ENCODE data around the gene COPS9. TPM values are rescaled to one million over a fixed set of nuclear protein-coding genes. Genes with fewer than 3 reads are reported as not detected.

The COPS9 gene
- total and polyA plus RNA-seq, 2 experiments from 2014 or later = 91.7 to 629 TPM

DNA sequence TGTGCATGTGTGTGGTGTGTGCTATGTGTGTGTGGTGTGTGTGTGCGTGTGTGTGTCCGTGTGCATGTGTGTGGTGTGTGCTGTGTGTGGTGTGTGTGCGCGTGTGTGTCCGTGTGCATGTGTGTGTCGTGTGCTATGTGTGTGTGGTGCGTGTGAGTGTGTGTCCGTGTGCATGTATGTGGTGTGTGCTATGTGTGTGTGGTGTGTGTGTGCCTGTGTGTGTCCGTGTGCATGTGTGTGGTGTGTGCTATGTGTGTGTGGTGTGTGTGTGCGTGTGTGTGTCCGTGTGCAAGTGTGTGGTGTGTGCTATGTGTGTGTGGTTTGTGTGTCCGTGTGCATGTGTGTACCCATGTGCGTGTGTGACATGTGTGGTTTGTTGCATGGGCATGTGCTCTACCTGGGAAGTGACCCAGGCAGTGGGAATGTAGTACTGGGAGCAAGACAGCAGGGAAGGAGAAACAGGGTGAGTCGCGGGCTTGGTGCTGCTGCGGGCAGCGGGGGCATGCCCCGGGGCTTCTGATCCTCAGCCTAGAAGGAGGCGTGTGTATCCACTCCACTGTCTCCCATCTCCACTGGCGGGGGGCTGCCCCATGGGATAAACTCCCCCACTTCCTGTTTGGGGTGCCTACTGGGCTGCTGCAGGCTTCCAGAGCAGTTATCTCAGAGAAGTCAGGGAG is 11.9 kb upstream of the COPS9 start (continued):
- TF ChIP-seq, protein P1, sequence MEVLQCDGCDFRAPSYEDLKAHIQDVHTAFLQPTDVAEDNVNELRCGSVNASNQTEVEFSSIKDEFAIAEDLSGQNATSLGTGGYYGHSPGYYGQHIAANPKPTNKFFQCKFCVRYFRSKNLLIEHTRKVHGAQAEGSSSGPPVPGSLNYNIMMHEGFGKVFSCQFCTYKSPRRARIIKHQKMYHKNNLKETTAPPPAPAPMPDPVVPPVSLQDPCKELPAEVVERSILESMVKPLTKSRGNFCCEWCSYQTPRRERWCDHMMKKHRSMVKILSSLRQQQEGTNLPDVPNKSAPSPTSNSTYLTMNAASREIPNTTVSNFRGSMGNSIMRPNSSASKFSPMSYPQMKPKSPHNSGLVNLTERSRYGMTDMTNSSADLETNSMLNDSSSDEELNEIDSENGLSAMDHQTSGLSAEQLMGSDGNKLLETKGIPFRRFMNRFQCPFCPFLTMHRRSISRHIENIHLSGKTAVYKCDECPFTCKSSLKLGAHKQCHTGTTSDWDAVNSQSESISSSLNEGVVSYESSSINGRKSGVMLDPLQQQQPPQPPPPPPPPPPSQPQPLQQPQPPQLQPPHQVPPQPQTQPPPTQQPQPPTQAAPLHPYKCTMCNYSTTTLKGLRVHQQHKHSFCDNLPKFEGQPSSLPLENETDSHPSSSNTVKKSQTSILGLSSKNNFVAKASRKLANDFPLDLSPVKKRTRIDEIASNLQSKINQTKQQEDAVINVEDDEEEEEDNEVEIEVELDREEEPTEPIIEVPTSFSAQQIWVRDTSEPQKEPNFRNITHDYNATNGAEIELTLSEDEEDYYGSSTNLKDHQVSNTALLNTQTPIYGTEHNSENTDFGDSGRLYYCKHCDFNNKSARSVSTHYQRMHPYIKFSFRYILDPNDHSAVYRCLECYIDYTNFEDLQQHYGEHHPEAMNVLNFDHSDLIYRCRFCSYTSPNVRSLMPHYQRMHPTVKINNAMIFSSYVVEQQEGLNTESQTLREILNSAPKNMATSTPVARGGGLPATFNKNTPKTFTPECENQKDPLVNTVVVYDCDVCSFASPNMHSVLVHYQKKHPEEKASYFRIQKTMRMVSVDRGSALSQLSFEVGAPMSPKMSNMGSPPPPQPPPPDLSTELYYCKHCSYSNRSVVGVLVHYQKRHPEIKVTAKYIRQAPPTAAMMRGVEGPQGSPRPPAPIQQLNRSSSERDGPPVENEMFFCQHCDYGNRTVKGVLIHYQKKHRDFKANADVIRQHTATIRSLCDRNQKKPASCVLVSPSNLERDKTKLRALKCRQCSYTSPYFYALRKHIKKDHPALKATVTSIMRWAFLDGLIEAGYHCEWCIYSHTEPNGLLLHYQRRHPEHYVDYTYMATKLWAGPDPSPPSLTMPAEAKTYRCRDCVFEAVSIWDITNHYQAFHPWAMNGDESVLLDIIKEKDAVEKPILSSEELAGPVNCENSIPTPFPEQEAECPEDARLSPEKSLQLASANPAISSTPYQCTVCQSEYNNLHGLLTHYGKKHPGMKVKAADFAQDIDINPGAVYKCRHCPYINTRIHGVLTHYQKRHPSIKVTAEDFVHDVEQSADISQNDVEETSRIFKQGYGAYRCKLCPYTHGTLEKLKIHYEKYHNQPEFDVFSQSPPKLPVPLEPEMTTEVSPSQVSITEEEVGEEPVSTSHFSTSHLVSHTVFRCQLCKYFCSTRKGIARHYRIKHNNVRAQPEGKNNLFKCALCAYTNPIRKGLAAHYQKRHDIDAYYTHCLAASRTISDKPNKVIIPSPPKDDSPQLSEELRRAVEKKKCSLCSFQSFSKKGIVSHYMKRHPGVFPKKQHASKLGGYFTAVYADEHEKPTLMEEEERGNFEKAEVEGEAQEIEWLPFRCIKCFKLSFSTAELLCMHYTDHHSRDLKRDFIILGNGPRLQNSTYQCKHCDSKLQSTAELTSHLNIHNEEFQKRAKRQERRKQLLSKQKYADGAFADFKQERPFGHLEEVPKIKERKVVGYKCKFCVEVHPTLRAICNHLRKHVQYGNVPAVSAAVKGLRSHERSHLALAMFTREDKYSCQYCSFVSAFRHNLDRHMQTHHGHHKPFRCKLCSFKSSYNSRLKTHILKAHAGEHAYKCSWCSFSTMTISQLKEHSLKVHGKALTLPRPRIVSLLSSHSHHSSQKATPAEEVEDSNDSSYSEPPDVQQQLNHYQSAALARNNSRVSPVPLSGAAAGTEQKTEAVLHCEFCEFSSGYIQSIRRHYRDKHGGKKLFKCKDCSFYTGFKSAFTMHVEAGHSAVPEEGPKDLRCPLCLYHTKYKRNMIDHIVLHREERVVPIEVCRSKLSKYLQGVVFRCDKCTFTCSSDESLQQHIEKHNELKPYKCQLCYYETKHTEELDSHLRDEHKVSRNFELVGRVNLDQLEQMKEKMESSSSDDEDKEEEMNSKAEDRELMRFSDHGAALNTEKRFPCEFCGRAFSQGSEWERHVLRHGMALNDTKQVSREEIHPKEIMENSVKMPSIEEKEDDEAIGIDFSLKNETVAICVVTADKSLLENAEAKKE (CRISPR knock-in tag; IDR thresholded peaks at IDR 0.05) = no peak
- no peak for TF ChIP-seq EZH2phosphoT487 (IDR thresholded peaks at IDR 0.05; ENCODE audit: unreplicated experiment)
- no peak for TF ChIP-seq NANOG (IDR thresholded peaks at IDR 0.05; ENCODE audit: borderline replicate concordance)
- no peak for TF ChIP-seq JUNB (IDR thresholded peaks at IDR 0.05; ENCODE audit: unreplicated experiment)
- TF ChIP-seq POLR2AphosphoS5 (IDR thresholded peaks at IDR 0.05; ENCODE audit: low read depth) = no peak
- TF ChIP-seq STAT1 (IDR thresholded peaks at IDR 0.05; ENCODE audit: unreplicated experiment) = no peak
- TF ChIP-seq, protein P2, sequence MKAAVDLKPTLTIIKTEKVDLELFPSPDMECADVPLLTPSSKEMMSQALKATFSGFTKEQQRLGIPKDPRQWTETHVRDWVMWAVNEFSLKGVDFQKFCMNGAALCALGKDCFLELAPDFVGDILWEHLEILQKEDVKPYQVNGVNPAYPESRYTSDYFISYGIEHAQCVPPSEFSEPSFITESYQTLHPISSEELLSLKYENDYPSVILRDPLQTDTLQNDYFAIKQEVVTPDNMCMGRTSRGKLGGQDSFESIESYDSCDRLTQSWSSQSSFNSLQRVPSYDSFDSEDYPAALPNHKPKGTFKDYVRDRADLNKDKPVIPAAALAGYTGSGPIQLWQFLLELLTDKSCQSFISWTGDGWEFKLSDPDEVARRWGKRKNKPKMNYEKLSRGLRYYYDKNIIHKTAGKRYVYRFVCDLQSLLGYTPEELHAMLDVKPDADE (IDR thresholded peaks at IDR 0.05) = no peak

DNA sequence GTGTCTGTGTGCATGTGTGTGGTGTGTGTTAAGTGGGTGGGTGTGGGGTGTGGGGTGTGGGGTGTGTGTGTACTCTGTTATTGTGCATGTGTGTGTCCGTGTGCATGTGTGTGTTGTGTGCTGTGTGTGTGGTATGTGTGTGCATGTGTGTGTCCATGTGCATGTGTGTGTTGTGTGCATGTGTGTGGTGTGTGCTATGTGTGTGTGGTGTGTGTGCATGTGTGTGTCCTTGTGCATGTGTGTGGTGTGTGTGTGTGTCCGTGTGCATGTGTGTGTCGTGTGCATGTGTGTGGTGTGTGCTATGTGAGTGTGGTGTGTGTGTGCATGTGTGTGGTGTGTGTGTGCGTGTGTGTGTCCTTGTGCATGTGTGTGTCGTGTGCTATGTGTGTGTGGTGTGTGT is 11.3 kb upstream of the COPS9 start:
- DNase-seq (ENCODE audit: low spot score) = no peak
- no peak overlapping the region for H3K27ac Mint-ChIP-seq
- Histone ChIP-seq H3K79me2 (replicated peaks; ENCODE audit: insufficient read depth) (no peaks in the 10 kb centered on the region), H2AFZ (no peak overlapping the region), H3K4me1 (ENCODE audit: insufficient read depth) (no peaks in the 10 kb centered on the region; the same call in 1 of the 2 replicates), H3K4me2 (no peak overlapping the region), H4K20me1 (replicated peaks; ENCODE audit: insufficient read depth) (no peaks in the 10 kb centered on the region), H3K36me3 (ENCODE audit: insufficient read depth) (no peaks in the 10 kb centered on the region), H3F3A (replicated peaks; ENCODE audit: low read depth) (no peaks in the 10 kb centered on the region), H3K4me3 (no peak overlapping the region), H3K27ac (ENCODE audit: low read depth) (no peak overlapping the region), H3K9me2 (ENCODE audit: insufficient read depth) (no peaks in the 10 kb centered on the region), H3K27me3 (ENCODE audit: insufficient read depth) (no peaks in the 10 kb centered on the region)
- H3K36me3 Mint-ChIP-seq (ENCODE audit: low read depth) = no peaks in the 10 kb centered on the region
- peaks cover 3% of the 10 kb centered on the region; the same call in 1 of the 3 replicates for H3K9me3 Mint-ChIP-seq
- H3K27me3 Mint-ChIP-seq (ENCODE audit: insufficient read depth, low read depth, poor library complexity) = peaks cover 4% of the 10 kb centered on the region
- no peak for ATAC-seq
- H3K4me3 Mint-ChIP-seq = no peak overlapping the region
- no peaks in the 10 kb centered on the region; the same call in 2 of the 3 replicates for H3K4me1 Mint-ChIP-seq
- TF ChIP-seq ZNF331 (CRISPR knock-in tag; IDR thresholded peaks at IDR 0.05; ENCODE audit: low read depth) (no peak), CREB1 (CRISPR knock-in tag; IDR thresholded peaks at IDR 0.05; ENCODE audit: low read depth) (no peak), JUNB (IDR thresholded peaks at IDR 0.05; ENCODE audit: unreplicated experiment) (no peak), ZNF114 (CRISPR knock-in tag; IDR thresholded peaks at IDR 0.05) (no peak), EZH2 (IDR thresholded peaks at IDR 0.05; ENCODE audit: low read depth, unreplicated experiment) (no peak), EZH2phosphoT487 (IDR thresholded peaks at IDR 0.05; ENCODE audit: unreplicated experiment) (no peak), STAT1 (IDR thresholded peaks at IDR 0.05; ENCODE audit: unreplicated experiment) (no peak)
- TF ChIP-seq, protein P3, sequence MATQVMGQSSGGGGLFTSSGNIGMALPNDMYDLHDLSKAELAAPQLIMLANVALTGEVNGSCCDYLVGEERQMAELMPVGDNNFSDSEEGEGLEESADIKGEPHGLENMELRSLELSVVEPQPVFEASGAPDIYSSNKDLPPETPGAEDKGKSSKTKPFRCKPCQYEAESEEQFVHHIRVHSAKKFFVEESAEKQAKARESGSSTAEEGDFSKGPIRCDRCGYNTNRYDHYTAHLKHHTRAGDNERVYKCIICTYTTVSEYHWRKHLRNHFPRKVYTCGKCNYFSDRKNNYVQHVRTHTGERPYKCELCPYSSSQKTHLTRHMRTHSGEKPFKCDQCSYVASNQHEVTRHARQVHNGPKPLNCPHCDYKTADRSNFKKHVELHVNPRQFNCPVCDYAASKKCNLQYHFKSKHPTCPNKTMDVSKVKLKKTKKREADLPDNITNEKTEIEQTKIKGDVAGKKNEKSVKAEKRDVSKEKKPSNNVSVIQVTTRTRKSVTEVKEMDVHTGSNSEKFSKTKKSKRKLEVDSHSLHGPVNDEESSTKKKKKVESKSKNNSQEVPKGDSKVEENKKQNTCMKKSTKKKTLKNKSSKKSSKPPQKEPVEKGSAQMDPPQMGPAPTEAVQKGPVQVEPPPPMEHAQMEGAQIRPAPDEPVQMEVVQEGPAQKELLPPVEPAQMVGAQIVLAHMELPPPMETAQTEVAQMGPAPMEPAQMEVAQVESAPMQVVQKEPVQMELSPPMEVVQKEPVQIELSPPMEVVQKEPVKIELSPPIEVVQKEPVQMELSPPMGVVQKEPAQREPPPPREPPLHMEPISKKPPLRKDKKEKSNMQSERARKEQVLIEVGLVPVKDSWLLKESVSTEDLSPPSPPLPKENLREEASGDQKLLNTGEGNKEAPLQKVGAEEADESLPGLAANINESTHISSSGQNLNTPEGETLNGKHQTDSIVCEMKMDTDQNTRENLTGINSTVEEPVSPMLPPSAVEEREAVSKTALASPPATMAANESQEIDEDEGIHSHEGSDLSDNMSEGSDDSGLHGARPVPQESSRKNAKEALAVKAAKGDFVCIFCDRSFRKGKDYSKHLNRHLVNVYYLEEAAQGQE (IDR thresholded peaks at IDR 0.05; ENCODE audit: unreplicated experiment) = no peak
- TF ChIP-seq, protein P2 (IDR thresholded peaks at IDR 0.05) = no peak

All from GM23338 (cell line).